Thyroid gland (tissue), 4 donors: ENCODE measurements around the gene NUBP1.

Experiments used
- POLR2A ChIP-seq, 2 donors: fragments of 450-650 bp; IDR thresholded peaks; one replicate each; pipeline ENCODE4 v1.6.1; 2017; ENCODE audit warnings: antibody characterized with exemption in 2 of 2, mild to moderate bottlenecking in 2 of 2, moderate library complexity in 1 of 2
- TF ChIP-seq, protein P1 (sequence below), 6 experiments: fragments of 200-600 bp in 3 of 6; fragments of 450-650 bp in 3 of 6; sonication (generic) in 3 of 6; IDR thresholded peaks; one replicate each; pipeline ENCODE4 v1.5.1; 2016 to 2019; ENCODE audit warnings: antibody characterized with exemption in 6 of 6, mild to moderate bottlenecking in 2 of 6, inconsistent platforms in 1 of 6, moderate library complexity in 1 of 6

DNA sequence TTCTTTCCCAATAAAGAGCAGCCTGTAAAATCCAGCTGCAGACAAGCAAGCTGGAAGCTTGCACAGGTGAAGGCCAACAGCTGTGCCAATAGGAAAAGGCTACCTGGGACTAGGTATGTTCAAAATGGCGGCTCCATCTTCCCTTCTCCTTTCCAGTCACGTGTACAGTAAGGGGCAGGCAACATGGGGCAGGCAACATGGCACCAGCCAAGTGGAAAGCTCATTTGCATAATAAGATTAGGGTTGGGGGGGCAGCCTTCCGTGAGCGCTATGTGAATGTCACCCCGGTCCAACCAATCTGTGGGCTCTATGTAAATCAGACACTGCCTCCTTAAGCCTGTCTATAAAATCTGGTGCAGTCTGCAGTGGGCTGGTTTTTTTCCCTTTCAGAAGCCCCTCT lies 43.7 kb downstream of the NUBP1 start:
- TF ChIP-seq, protein P1, sequence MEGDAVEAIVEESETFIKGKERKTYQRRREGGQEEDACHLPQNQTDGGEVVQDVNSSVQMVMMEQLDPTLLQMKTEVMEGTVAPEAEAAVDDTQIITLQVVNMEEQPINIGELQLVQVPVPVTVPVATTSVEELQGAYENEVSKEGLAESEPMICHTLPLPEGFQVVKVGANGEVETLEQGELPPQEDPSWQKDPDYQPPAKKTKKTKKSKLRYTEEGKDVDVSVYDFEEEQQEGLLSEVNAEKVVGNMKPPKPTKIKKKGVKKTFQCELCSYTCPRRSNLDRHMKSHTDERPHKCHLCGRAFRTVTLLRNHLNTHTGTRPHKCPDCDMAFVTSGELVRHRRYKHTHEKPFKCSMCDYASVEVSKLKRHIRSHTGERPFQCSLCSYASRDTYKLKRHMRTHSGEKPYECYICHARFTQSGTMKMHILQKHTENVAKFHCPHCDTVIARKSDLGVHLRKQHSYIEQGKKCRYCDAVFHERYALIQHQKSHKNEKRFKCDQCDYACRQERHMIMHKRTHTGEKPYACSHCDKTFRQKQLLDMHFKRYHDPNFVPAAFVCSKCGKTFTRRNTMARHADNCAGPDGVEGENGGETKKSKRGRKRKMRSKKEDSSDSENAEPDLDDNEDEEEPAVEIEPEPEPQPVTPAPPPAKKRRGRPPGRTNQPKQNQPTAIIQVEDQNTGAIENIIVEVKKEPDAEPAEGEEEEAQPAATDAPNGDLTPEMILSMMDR (IDR thresholded peaks at IDR 0.05): no peak
- no peak for TF ChIP-seq POLR2A (IDR thresholded peaks at IDR 0.05)
